Activated CD4-positive, CD25-positive, alpha-beta regulatory T cell treated with anti-CD3 and anti-CD28 coated beads, Interleukin-2, amount 50 U/mL, for 72 hours (primary cell): ENCODE results near the gene DHRS3.
"Not testable (repeated sequence)": the region's sequence is repeated elsewhere in the genome, so short reads cannot be mapped to it uniquely, and the experiment has no call there.

Source experiments
- DNase-seq: peaks from one replicate; pipeline ENCODE4 v3.0.0; 2021

The DHRS3 gene

GRCh38 chr1:12537294-12537693 is 80.7 kb downstream of the DHRS3 start:
- no peak for DNase-seq

- DNase-seq, result no peak
Observed at GRCh38 chr1:12536023-12536639, 81.9 kb downstream of the DHRS3 start.

- DNase-seq, result no peak
Observed at GRCh38 chr1:12532405-12533315, 85.3 kb downstream of the DHRS3 start.

GRCh38 chr1:12531179-12531499 is 86.9 kb downstream of the DHRS3 start:
- no peak for DNase-seq

- DNase-seq, result no peak
Observed at GRCh38 chr1:12530462-12531178, 87.4 kb downstream of the DHRS3 start.

- no peak for DNase-seq
Observed at GRCh38 chr1:12529640-12530174, 88.3 kb downstream of the DHRS3 start.

GRCh38 chr1:12528021-12528852 is 89.8 kb downstream of the DHRS3 start:
- no peak for DNase-seq

GRCh38 chr1:12527564-12527963 is 90.4 kb downstream of the DHRS3 start:
- no peak for DNase-seq

GRCh38 chr1:12525311-12526181 is 92.5 kb downstream of the DHRS3 start:
- DNase-seq, result no peak

- DNase-seq, result no peak
Observed at GRCh38 chr1:12524266-12524665, 93.7 kb downstream of the DHRS3 start.

GRCh38 chr1:12522780-12523179 is 95.2 kb downstream of the DHRS3 start:
- DNase-seq, result not testable (repeated sequence)

- no peak for DNase-seq
Observed at GRCh38 chr1:12521096-12521495, 96.9 kb downstream of the DHRS3 start.

GRCh38 chr1:12519693-12520364 is 98.2 kb downstream of the DHRS3 start:
- DNase-seq, result no peak

- peak; percentile 41 for DNase-seq
Observed at GRCh38 chr1:12518931-12519692, 98.9 kb downstream of the DHRS3 start.
